ENCODE results near the gene PCDH9. TPM values are rescaled to one million over a fixed set of nuclear protein-coding genes. Genes with fewer than 3 reads are reported as not detected.

The PCDH9 gene
- total and polyA plus RNA-seq, 2 experiments from 2014 or later = 0.31 to 0.52 TPM

- H3K4me1 Mint-ChIP-seq = no peaks in the 10 kb centered on the region; the same call in 2 of the 3 replicates
- H3K27me3 ChIP-seq (ENCODE audit: insufficient read depth) = no peaks in the 10 kb centered on the region
Measured at GRCh38 chr13:66425741-66426140, 804.4 kb downstream of the PCDH9 start.

More at GRCh38 chr13:66425741-66426140, 804.4 kb downstream of the PCDH9 start:
- peaks cover 2% of the 10 kb centered on the region for H3K27me3 Mint-ChIP-seq (ENCODE audit: insufficient read depth, low read depth, poor library complexity)
- Histone ChIP-seq H3F3A (replicated peaks; ENCODE audit: low read depth) (no peaks in the 10 kb centered on the region), H3K9me2 (ENCODE audit: insufficient read depth) (no peaks in the 10 kb centered on the region), H3K36me3 (ENCODE audit: insufficient read depth) (no peaks in the 10 kb centered on the region), H2AFZ (no peak overlapping the region), H3K4me3 (no peak overlapping the region), H3K4me1 (ENCODE audit: insufficient read depth) (no peaks in the 10 kb centered on the region), H3K4me2 (no peak overlapping the region), H3K79me2 (replicated peaks; ENCODE audit: insufficient read depth) (no peaks in the 10 kb centered on the region), H3K27ac (ENCODE audit: low read depth) (no peak overlapping the region), H4K20me1 (replicated peaks; ENCODE audit: insufficient read depth) (no peaks in the 10 kb centered on the region)
- peaks cover 4% of the 10 kb centered on the region; the same call in 2 of the 3 replicates for H3K36me3 Mint-ChIP-seq (ENCODE audit: low read depth)
- no peak for DNase-seq (ENCODE audit: low spot score)
- TF ChIP-seq REST (IDR thresholded peaks at IDR 0.05; ENCODE audit: unreplicated experiment) (no peak), ETS1 (IDR thresholded peaks at IDR 0.05) (no peak), ZNF114 (CRISPR knock-in tag; IDR thresholded peaks at IDR 0.05) (no peak), STAT1 (IDR thresholded peaks at IDR 0.05; ENCODE audit: unreplicated experiment) (no peak), ZNF331 (CRISPR knock-in tag; IDR thresholded peaks at IDR 0.05; ENCODE audit: low read depth) (no peak), JUNB (IDR thresholded peaks at IDR 0.05; ENCODE audit: unreplicated experiment) (no peak), POLR2AphosphoS5 (IDR thresholded peaks at IDR 0.05; ENCODE audit: low read depth) (no peak), NANOG (IDR thresholded peaks at IDR 0.05; ENCODE audit: borderline replicate concordance) (no peak), EZH2 (IDR thresholded peaks at IDR 0.05; ENCODE audit: low read depth, unreplicated experiment) (no peak), CTCF (conservative IDR thresholded peaks at IDR 0.05; ENCODE audit: low read depth in 2 of 2) (no peak), EZH2phosphoT487 (IDR thresholded peaks at IDR 0.05; ENCODE audit: unreplicated experiment) (no peak), CREB1 (CRISPR knock-in tag; IDR thresholded peaks at IDR 0.05; ENCODE audit: low read depth) (no peak), ZNF462 (CRISPR knock-in tag; IDR thresholded peaks at IDR 0.05) (no peak)
- ATAC-seq = no peak
- H3K9me3 Mint-ChIP-seq = peaks cover 11% of the 10 kb centered on the region
- no peak overlapping the region for H3K4me3 Mint-ChIP-seq
- no peak overlapping the region for H3K27ac Mint-ChIP-seq

All from GM23338 (cell line).